ENCODE data around the gene NTM.
"Not testable (repeated sequence)": the region's sequence is repeated elsewhere in the genome, so short reads cannot be mapped to it uniquely, and the experiment has no call there.

NTM gene

GRCh38 chr11:131422496-131422895, 52.1 kb downstream of the NTM start:
- no peak for DNase-seq

GRCh38 chr11:131423688-131424087, 53.3 kb downstream of the NTM start:
- DNase-seq, result no peak

- not testable (repeated sequence) for DNase-seq
Measured at GRCh38 chr11:131424257-131424876, 54.0 kb downstream of the NTM start.

GRCh38 chr11:131425285-131425684, 54.9 kb downstream of the NTM start:
- DNase-seq, result no peak

GRCh38 chr11:131428853-131429252, 58.4 kb downstream of the NTM start:
- DNase-seq, result no peak

- DNase-seq, result no peak
Measured at GRCh38 chr11:131430473-131431208, 60.2 kb downstream of the NTM start.

GRCh38 chr11:131441051-131441810, 70.8 kb downstream of the NTM start:
- no peak for DNase-seq

GRCh38 chr11:131446590-131447275, 76.3 kb downstream of the NTM start:
- DNase-seq, result no peak

GRCh38 chr11:131447277-131447815, 76.9 kb downstream of the NTM start:
- no peak for DNase-seq

GRCh38 chr11:131447898-131448297, 77.5 kb downstream of the NTM start:
- DNase-seq, result no peak

- DNase-seq, result no peak
Measured at GRCh38 chr11:131449036-131450019, 78.9 kb downstream of the NTM start.

GRCh38 chr11:131454490-131454889, 84.1 kb downstream of the NTM start:
- no peak for DNase-seq

- DNase-seq, result no peak
Measured at GRCh38 chr11:131454989-131455388, 84.6 kb downstream of the NTM start.

GRCh38 chr11:131455843-131456704, 85.7 kb downstream of the NTM start:
- DNase-seq, result no peak

GRCh38 chr11:131457163-131457562, 86.7 kb downstream of the NTM start:
- no peak for DNase-seq

- no peak for DNase-seq
Measured at GRCh38 chr11:131458421-131458820, 88.0 kb downstream of the NTM start.

- DNase-seq, result no peak
Measured at GRCh38 chr11:131460931-131461330, 90.5 kb downstream of the NTM start.

- DNase-seq, result no peak
Measured at GRCh38 chr11:131462622-131463021, 92.2 kb downstream of the NTM start.

GRCh38 chr11:131463162-131463561, 92.7 kb downstream of the NTM start:
- no peak for DNase-seq

- DNase-seq, result no peak
Measured at GRCh38 chr11:131463649-131464425, 93.4 kb downstream of the NTM start.

All from NCI-H1436 treated with DMSO at 0.1 percent for 48 hours (cell line).